ENCODE results near the gene ACTR6.

The ACTR6 gene

GRCh38 chr12:100267603-100268281 lies 67.1 kb downstream of the ACTR6 start:
- peak; percentile 3 for DNase-seq (ENCODE audit: low read depth)

GRCh38 chr12:100268835-100269564 lies 68.4 kb downstream of the ACTR6 start:
- no peak for DNase-seq (ENCODE audit: low read depth)

- no peak for DNase-seq (ENCODE audit: low read depth)
These were observed 73.2 kb downstream of the ACTR6 start for GRCh38 chr12:100273782-100274181.
